Measurements from ENCODE around the gene SERTAD4.

DNA sequence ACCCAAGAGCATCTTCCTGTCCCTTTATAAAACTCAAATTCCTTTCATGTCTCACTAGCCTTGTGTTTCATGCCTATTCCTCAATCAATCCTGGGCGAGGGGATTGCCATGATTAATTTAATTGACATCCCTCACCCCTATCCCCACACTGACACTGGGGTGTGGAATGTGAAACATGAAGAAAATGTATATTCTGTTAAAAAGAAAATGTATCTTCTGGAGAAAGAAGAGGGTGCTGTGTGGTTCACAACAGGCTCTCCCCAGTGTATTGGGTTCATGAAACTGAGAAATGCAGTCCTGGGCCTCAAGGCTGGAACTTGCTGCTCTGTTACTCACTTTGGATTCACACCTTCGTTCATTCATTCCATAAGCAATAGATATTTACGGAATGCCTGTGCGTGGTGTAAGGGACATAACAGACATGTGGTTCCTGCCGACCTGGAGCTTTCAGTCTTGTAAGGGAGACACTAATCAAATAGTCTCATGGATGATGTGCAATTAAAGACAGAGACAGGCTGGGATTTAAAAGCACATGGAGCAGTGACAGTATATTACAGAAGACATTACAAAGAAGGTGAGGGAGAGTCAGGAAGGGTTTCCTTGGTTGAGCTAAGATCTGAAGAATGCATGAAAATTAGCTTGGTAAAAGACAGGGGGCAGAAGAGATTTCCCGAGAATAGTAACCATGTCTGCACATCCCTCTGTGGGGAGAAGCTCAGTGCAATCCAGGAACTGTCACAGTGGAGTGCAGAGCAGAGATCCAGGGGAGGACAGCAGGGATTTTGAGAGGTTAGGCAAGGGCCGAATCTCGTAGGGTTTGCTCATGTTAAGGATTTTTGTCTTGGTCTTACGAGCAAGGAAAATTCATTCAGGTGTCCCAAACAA is 32.1 kb downstream of the SERTAD4 start:
- TF ChIP-seq OSR1 (CRISPR knock-in tag; IDR thresholded peaks at IDR 0.05) (no peak), BACH2 (CRISPR knock-in tag; IDR thresholded peaks at IDR 0.05; ENCODE audit: borderline replicate concordance) (no peak), SNAI2 (CRISPR knock-in tag; IDR thresholded peaks at IDR 0.05) (no peak), POU6F1 (CRISPR knock-in tag; IDR thresholded peaks at IDR 0.05; ENCODE audit: borderline replicate concordance, low read depth) (no peak), ZFP3 (CRISPR knock-in tag; IDR thresholded peaks at IDR 0.05) (no peak), ESRRG (CRISPR knock-in tag; IDR thresholded peaks at IDR 0.05) (no peak), ARNTL (CRISPR knock-in tag; IDR thresholded peaks at IDR 0.05; ENCODE audit: borderline replicate concordance, low read depth) (no peak), CSRNP3 (CRISPR knock-in tag; IDR thresholded peaks at IDR 0.05) (no peak), ZFP30 (CRISPR knock-in tag; IDR thresholded peaks at IDR 0.05) (no peak), GLIS3 (CRISPR knock-in tag; IDR thresholded peaks at IDR 0.05) (no peak), PATZ1 (CRISPR knock-in tag; IDR thresholded peaks at IDR 0.05; ENCODE audit: borderline replicate concordance) (no peak), CSDC2 (CRISPR knock-in tag; IDR thresholded peaks at IDR 0.05) (no peak), RARB (CRISPR knock-in tag; IDR thresholded peaks at IDR 0.05) (no peak), PPARA (CRISPR knock-in tag; IDR thresholded peaks at IDR 0.05; ENCODE audit: borderline replicate concordance) (no peak)

Data from SK-N-SH treated with all-trans-retinoic acid at 6 μM for 48 hours (cell line).